IPS-NIHi11 (cell line): ENCODE measurements around the gene NRIP1.

Experiments
- DNase-seq: peaks from one replicate; pipeline ENCODE4 v3.0.0; 2012; ENCODE audit warnings: mixed read lengths, low spot score

NRIP1 gene

GRCh38 chr21:15005391-15005790 is 59.4 kb downstream of the NRIP1 start:
- DNase-seq: peak; percentile 61

- DNase-seq: no peak
Measured at GRCh38 chr21:15004721-15005370, 60.0 kb downstream of the NRIP1 start.

- DNase-seq: peak; percentile 19
Measured at GRCh38 chr21:15003463-15004135, 61.2 kb downstream of the NRIP1 start.

- no peak for DNase-seq
Measured at GRCh38 chr21:15001857-15002606, 62.8 kb downstream of the NRIP1 start.

GRCh38 chr21:15001113-15001512 is 63.7 kb downstream of the NRIP1 start:
- DNase-seq: no peak

GRCh38 chr21:15000081-15000480 is 64.7 kb downstream of the NRIP1 start:
- no peak for DNase-seq

GRCh38 chr21:14998784-14999183 is 66.0 kb downstream of the NRIP1 start:
- no peak for DNase-seq

GRCh38 chr21:14998336-14998735 is 66.5 kb downstream of the NRIP1 start:
- DNase-seq: no peak

- DNase-seq: no peak
Measured at GRCh38 chr21:14995695-14996490, 68.9 kb downstream of the NRIP1 start.

- no peak for DNase-seq
Measured at GRCh38 chr21:14995226-14995625, 69.6 kb downstream of the NRIP1 start.

- no peak for DNase-seq
Measured at GRCh38 chr21:14993115-14993514, 71.7 kb downstream of the NRIP1 start.

GRCh38 chr21:14991957-14992356 is 72.8 kb downstream of the NRIP1 start:
- no peak for DNase-seq

- no peak for DNase-seq
Measured at GRCh38 chr21:14989359-14989758, 75.4 kb downstream of the NRIP1 start.

- no peak for DNase-seq
Measured at GRCh38 chr21:14988760-14989159, 76.0 kb downstream of the NRIP1 start.

- no peak for DNase-seq
Measured at GRCh38 chr21:14987370-14988170, 77.2 kb downstream of the NRIP1 start.

- no peak for DNase-seq
Measured at GRCh38 chr21:14985306-14985705, 79.5 kb downstream of the NRIP1 start.

GRCh38 chr21:14982336-14982735 is 82.5 kb downstream of the NRIP1 start:
- no peak for DNase-seq

GRCh38 chr21:14981246-14981645 is 83.6 kb downstream of the NRIP1 start:
- DNase-seq: no peak

GRCh38 chr21:14979264-14979663 is 85.5 kb downstream of the NRIP1 start:
- DNase-seq: no peak

- DNase-seq: no peak
Measured at GRCh38 chr21:14977814-14978213, 87.0 kb downstream of the NRIP1 start.

- no peak for DNase-seq
Measured at GRCh38 chr21:14975136-14975919, 89.5 kb downstream of the NRIP1 start.
